ENCODE measurements around the gene INTS13. TPM values are rescaled to one million over a fixed set of nuclear protein-coding genes. Genes with fewer than 3 reads are reported as not detected.
"Not testable (repeated sequence)": the region's sequence is repeated elsewhere in the genome, so short reads cannot be mapped to it uniquely, and the experiment has no call there.

The INTS13 gene
- total and polyA plus RNA-seq, 2 of the 13 experiments (the other 11 are each of a cell fraction or from before 2014, with no cell fraction given) = 16.3 to 43.7 TPM

DNA sequence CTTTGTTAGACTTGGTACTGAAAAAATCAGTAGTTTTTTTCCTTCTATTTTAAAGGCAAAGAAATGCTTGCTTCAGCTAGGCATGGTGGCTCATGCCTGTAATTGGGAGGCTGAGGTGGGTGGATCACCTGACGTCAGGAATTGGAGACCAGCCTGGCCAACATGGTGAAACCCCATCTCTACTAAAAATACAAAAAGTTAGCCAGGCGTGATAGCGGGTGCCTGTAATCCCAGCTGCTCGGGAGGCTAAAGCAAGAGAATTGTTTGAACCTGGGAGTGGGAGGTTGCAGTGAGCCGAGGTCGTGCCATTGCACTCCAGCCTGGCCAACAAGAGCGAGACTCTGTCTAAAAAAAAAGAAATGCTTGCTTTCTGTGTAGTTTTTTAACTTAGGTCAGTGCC lies 23.6 kb upstream of the INTS13 start:
- peaks cover 1 to 37% of the 10 kb centered on the region in 2 experiments; a peak in 4 of 5 replicates for H3K36me3 ChIP-seq (replicated peaks in 1 of 2; ENCODE audit: control insufficient read depth in 1 of 2, insufficient read depth in 2 of 2, low read length in 2 of 2)
- intact Hi-C loops (cut with micrococcal nuclease; ENCODE audit: unreplicated experiment); in situ Hi-C loops (cut with HindIII; ENCODE audit: extremely low pct_ligation_motif_present, low pct_unique_long_range_greater_than_20kb); BruUV-seq (replicated peaks); DNase-seq (ENCODE audit: low spot score); H3K27ac ChIP-seq (ENCODE audit: extremely low read length, insufficient read depth, low read length); H3K4me1 ChIP-seq (ENCODE audit: insufficient read depth, low read length); H3K79me2 ChIP-seq (ENCODE audit: insufficient read depth, low read length); H3K9me3 ChIP-seq (ENCODE audit: low read length); H2AFZ ChIP-seq (ENCODE audit: low read length); CTCF ChIA-PET (ENCODE audit: low intra/inter-chr PET ratio, low total read pairs); H3K9ac ChIP-seq (ENCODE audit: insufficient read depth, low read depth, low read length); H3K27me3 ChIP-seq (ENCODE audit: control insufficient read depth in 1 of 2, insufficient read depth in 2 of 2, low read length in 2 of 2); H3K4me3 ChIP-seq (replicated peaks in 1 of 3; ENCODE audit: insufficient read depth in 1 of 3, low read depth in 2 of 3, low read length in 3 of 3); H3K4me2 ChIP-seq (ENCODE audit: low read depth, low read length); ATAC-seq; H4K20me1 ChIP-seq (ENCODE audit: insufficient read depth, low read length); FAIRE-seq; POLR2A ChIA-PET: not testable (repeated sequence)
- 97% methylated on average over 7 of the region's 7 CpGs for WGBS (ENCODE audit: low lambda C conversion rate)

GRCh38 chr12:26954027-26954426 lies 16.2 kb upstream of the INTS13 start:
- CTCF ChIA-PET (ENCODE audit: low intra/inter-chr PET ratio, low total read pairs) = no interaction called here
- peaks cover 1 to 19% of the 10 kb centered on the region in 2 experiments; a peak in 3 of 5 replicates for H3K36me3 ChIP-seq (replicated peaks in 1 of 2; ENCODE audit: control insufficient read depth in 1 of 2, insufficient read depth in 2 of 2, low read length in 2 of 2)
- intact Hi-C loops (cut with micrococcal nuclease; ENCODE audit: unreplicated experiment) = no loop called here
- no peak overlapping the region for H3K9ac ChIP-seq (ENCODE audit: insufficient read depth, low read depth, low read length)
- no TSS peak for BruUV-seq (replicated peaks)
- no peaks in the 10 kb centered on the region for H3K27me3 ChIP-seq (ENCODE audit: control insufficient read depth in 1 of 2, insufficient read depth in 2 of 2, low read length in 2 of 2)
- H3K4me2 ChIP-seq (ENCODE audit: low read depth, low read length) = no peak overlapping the region
- 96% methylated on average over 4 of the region's 4 CpGs for WGBS (ENCODE audit: low lambda C conversion rate)
- FAIRE-seq (no peak), DNase-seq (ENCODE audit: low spot score) (no peak), ATAC-seq (no peak)
- H2AFZ ChIP-seq (ENCODE audit: low read length) = no peak overlapping the region
- peaks cover 6% of the 10 kb centered on the region; the same call in 1 of the 2 replicates for H3K4me1 ChIP-seq (ENCODE audit: insufficient read depth, low read length)
- H3K27ac ChIP-seq (ENCODE audit: extremely low read length, insufficient read depth, low read length) = no peak overlapping the region
- H4K20me1 ChIP-seq (ENCODE audit: insufficient read depth, low read length) = no peaks in the 10 kb centered on the region
- H3K9me3 ChIP-seq (ENCODE audit: low read length) = no peaks in the 10 kb centered on the region
- no peak overlapping the region for H3K4me3 ChIP-seq (replicated peaks in 1 of 3; ENCODE audit: insufficient read depth in 1 of 3, low read depth in 2 of 3, low read length in 3 of 3)
- in situ Hi-C loops (cut with HindIII; ENCODE audit: extremely low pct_ligation_motif_present, low pct_unique_long_range_greater_than_20kb) = no loop called here
- peaks cover 31% of the 10 kb centered on the region for H3K79me2 ChIP-seq (ENCODE audit: insufficient read depth, low read length)
- POLR2A ChIA-PET = no interaction called here
- TF ChIP-seq POLR2AphosphoS2 (IDR thresholded peaks at IDR 0.05; ENCODE audit: low read depth, low read length) (no peak), NFKBIZ (CRISPR knock-in tag; IDR thresholded peaks at IDR 0.05) (no peak), FOXO1 (CRISPR knock-in tag; IDR thresholded peaks at IDR 0.05) (no peak), ZNF343 (CRISPR knock-in tag; IDR thresholded peaks at IDR 0.05) (no peak), RELA (CRISPR knock-in tag; IDR thresholded peaks at IDR 0.05) (no peak), MBD4 (IDR thresholded peaks at IDR 0.05; ENCODE audit: borderline replicate concordance, low read length) (no peak), ZFP41 (CRISPR knock-in tag; IDR thresholded peaks at IDR 0.05; ENCODE audit: borderline replicate concordance) (no peak), ZNF839 (CRISPR knock-in tag; IDR thresholded peaks at IDR 0.05; ENCODE audit: borderline replicate concordance) (no peak), MTERF4 (CRISPR knock-in tag; IDR thresholded peaks at IDR 0.05) (no peak), SOX13 (IDR thresholded peaks at IDR 0.05) (no peak), SOX13 (CRISPR knock-in tag; conservative IDR thresholded peaks at IDR 0.05 in 1 of 2, IDR thresholded peaks at IDR 0.05 in 1 of 2) (no peak)
- TF ChIP-seq, protein P1, sequence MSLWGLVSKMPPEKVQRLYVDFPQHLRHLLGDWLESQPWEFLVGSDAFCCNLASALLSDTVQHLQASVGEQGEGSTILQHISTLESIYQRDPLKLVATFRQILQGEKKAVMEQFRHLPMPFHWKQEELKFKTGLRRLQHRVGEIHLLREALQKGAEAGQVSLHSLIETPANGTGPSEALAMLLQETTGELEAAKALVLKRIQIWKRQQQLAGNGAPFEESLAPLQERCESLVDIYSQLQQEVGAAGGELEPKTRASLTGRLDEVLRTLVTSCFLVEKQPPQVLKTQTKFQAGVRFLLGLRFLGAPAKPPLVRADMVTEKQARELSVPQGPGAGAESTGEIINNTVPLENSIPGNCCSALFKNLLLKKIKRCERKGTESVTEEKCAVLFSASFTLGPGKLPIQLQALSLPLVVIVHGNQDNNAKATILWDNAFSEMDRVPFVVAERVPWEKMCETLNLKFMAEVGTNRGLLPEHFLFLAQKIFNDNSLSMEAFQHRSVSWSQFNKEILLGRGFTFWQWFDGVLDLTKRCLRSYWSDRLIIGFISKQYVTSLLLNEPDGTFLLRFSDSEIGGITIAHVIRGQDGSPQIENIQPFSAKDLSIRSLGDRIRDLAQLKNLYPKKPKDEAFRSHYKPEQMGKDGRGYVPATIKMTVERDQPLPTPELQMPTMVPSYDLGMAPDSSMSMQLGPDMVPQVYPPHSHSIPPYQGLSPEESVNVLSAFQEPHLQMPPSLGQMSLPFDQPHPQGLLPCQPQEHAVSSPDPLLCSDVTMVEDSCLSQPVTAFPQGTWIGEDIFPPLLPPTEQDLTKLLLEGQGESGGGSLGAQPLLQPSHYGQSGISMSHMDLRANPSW (CRISPR knock-in tag; IDR thresholded peaks at IDR 0.05; ENCODE audit: borderline replicate concordance) = no peak
- TF ChIP-seq, protein P2, sequence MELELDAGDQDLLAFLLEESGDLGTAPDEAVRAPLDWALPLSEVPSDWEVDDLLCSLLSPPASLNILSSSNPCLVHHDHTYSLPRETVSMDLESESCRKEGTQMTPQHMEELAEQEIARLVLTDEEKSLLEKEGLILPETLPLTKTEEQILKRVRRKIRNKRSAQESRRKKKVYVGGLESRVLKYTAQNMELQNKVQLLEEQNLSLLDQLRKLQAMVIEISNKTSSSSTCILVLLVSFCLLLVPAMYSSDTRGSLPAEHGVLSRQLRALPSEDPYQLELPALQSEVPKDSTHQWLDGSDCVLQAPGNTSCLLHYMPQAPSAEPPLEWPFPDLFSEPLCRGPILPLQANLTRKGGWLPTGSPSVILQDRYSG (CRISPR knock-in tag; IDR thresholded peaks at IDR 0.05) = no peak
- TF ChIP-seq, protein P3, sequence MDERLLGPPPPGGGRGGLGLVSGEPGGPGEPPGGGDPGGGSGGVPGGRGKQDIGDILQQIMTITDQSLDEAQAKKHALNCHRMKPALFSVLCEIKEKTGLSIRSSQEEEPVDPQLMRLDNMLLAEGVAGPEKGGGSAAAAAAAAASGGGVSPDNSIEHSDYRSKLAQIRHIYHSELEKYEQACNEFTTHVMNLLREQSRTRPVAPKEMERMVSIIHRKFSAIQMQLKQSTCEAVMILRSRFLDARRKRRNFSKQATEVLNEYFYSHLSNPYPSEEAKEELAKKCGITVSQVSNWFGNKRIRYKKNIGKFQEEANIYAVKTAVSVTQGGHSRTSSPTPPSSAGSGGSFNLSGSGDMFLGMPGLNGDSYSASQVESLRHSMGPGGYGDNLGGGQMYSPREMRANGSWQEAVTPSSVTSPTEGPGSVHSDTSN (CRISPR knock-in tag; IDR thresholded peaks at IDR 0.05) = no peak

All from HepG2 (cell line).